ENCODE data around the gene LYRM7.
"Not testable (repeated sequence)": the region's sequence is repeated elsewhere in the genome, so short reads cannot be mapped to it uniquely, and the experiment has no call there.

Gene LYRM7

DNA sequence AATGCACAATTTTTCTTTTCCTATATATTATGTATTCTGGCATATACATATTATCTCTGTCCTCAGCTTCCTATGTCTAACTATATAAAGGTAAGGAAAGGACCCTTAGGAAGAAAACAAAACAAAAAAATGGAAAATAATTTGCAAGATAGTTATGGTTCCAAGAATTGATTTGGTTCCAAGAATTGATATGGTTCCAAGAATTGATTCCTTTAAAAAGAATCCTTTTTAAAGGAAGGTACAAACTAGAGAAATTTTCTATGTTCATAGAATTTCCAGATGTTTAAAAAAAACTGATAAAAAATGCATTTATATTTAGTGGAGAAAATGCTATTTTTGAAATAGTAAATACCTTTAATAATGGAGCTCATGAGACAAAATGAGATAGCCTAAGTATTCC, 12.1 kb downstream of the LYRM7 start:
- peaks cover 8% of the 10 kb centered on the region for H3K36me3 ChIP-seq (ENCODE audit: control insufficient read depth, insufficient read depth, low read length, severe bottlenecking)
- no peak for DNase-seq (ENCODE audit: low read depth)
- H3K4me1 ChIP-seq (ENCODE audit: control insufficient read depth, insufficient read depth, low read length): no peaks in the 10 kb centered on the region
- H3K4me3 ChIP-seq (ENCODE audit: low read length): no peak overlapping the region
- H3K9me3 ChIP-seq (ENCODE audit: control insufficient read depth, low read length): no peaks in the 10 kb centered on the region
- no peaks in the 10 kb centered on the region for H3K27me3 ChIP-seq (replicated peaks; ENCODE audit: control insufficient read depth, insufficient read depth, low read length)
- H3K9ac ChIP-seq (ENCODE audit: low read length): no peak overlapping the region

DNA sequence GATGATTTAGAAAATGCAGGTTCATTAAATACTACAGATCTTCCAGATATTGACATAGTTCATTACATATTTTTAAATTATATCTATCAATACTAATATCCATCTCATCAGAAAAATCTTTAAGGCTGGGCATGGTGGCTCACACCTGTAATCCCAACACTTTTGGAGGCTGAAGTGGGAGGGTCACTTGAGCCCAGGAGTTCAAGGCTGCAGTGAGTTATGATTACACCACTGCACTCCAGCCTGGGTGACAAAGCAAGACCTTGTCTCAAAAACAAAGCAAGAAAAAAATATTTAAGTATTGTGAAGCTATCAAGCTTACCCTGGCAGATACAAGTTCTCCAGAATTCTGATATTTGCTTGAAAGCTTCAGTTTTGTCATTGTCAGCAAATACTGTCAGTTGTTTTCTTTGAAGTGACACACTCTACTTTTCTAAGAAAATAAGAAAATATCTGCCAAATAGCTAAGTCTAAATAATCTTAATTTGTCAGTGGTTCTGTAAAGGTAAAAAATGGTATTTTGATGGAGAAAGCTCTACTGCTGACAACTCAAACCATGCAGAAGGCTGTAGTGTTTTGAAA, 14.9 kb downstream of the LYRM7 start:
- DNase-seq (ENCODE audit: low read depth): no peak
- no peaks in the 10 kb centered on the region for H3K9me3 ChIP-seq (ENCODE audit: control insufficient read depth, low read length)
- no peaks in the 10 kb centered on the region for H3K4me1 ChIP-seq (ENCODE audit: control insufficient read depth, insufficient read depth, low read length)
- peaks cover 8% of the 10 kb centered on the region for H3K36me3 ChIP-seq (ENCODE audit: control insufficient read depth, insufficient read depth, low read length, severe bottlenecking)
- no peaks in the 10 kb centered on the region for H3K27me3 ChIP-seq (replicated peaks; ENCODE audit: control insufficient read depth, insufficient read depth, low read length)
- H3K4me3 ChIP-seq (ENCODE audit: low read length): no peak overlapping the region
- H3K9ac ChIP-seq (ENCODE audit: low read length): no peak overlapping the region

DNA sequence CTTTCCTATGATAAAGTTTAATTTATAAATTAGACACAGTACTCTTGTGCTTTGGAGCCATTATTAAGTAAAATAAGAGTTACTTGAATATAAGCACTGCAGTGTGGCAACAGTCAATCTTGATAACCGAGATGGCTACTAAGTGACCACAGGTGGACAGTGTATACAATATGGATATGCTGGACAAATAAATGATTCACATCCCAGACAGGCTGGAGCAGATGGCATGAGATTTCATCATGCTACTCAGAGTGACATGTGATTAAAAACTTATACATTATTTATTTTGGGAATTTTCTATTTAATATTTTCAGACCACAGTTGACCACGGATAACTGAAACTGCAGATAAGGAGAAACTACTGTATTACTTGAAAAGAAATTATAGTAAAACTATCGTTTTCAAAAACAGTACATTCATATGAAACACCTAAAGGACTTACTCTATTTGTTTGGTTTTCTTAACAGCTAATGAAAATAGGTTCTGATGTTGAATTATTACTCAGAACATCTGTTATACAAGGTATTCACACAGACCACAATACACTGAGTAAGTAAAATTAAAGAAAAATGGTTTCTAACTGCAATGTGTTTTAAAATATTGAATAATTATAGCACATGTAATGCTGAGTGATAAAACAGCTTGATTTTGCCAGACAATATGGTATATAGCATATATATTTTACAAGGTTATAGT, 16.0 kb downstream of the LYRM7 start:
- H3K9me3 ChIP-seq (ENCODE audit: control insufficient read depth, low read length): no peaks in the 10 kb centered on the region
- peak; percentile 36 for DNase-seq (ENCODE audit: low read depth)
- H3K4me3 ChIP-seq (ENCODE audit: low read length): no peak overlapping the region
- H3K9ac ChIP-seq (ENCODE audit: low read length): no peak overlapping the region
- peaks cover 8% of the 10 kb centered on the region for H3K36me3 ChIP-seq (ENCODE audit: control insufficient read depth, insufficient read depth, low read length, severe bottlenecking)
- H3K4me1 ChIP-seq (ENCODE audit: control insufficient read depth, insufficient read depth, low read length): no peaks in the 10 kb centered on the region
- no peaks in the 10 kb centered on the region for H3K27me3 ChIP-seq (replicated peaks; ENCODE audit: control insufficient read depth, insufficient read depth, low read length)

DNA sequence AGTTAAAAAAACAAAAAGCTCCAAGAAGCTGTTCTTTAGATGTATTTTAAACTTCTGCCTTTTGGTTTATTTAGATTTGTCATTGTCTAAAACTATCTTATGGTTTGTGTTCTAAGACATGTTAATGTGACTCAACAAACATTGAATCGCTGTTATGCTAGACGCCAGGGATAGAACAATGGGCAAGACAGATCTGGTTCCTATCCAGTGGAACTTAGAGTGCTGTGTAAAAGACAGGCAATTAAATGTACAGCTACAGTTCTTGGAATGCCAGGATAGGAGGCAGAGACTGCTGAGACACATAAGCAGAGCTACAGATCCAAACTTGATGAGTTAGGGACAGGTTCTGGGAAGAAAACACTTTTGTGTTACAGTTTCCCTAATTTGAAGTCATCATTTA, 22.4 kb downstream of the LYRM7 start:
- Histone ChIP-seq H3K4me1 (ENCODE audit: control insufficient read depth, insufficient read depth, low read length) (no peaks in the 10 kb centered on the region), H3K9ac (ENCODE audit: low read length) (no peak overlapping the region), H3K36me3 (ENCODE audit: control insufficient read depth, insufficient read depth, low read length, severe bottlenecking) (no peaks in the 10 kb centered on the region), H3K9me3 (ENCODE audit: control insufficient read depth, low read length) (no peaks in the 10 kb centered on the region), H3K4me3 (ENCODE audit: low read length) (no peak overlapping the region), H3K27me3 (replicated peaks; ENCODE audit: control insufficient read depth, insufficient read depth, low read length) (no peaks in the 10 kb centered on the region)
- DNase-seq (ENCODE audit: low read depth): peak; percentile 12

DNA sequence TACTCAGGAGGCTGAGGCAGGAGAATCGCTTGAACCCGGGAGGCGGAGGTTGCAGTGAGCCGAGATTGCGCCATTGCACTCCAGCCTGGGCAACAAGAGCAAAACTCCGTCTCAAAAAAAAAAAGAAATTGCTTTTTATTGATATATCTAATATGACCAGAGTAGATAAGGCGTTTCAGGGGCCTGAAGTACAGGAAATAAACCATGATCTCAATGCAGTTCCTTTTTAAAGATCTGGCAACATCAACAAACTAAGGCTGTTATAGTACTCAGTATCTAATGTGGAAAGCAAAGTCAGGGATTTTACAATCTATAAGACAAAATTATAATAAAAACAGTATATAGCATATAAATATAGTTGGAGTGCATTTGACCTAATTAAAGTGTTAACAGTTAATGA, 23.2 kb downstream of the LYRM7 start:
- H3K9ac ChIP-seq (ENCODE audit: low read length); H3K27me3 ChIP-seq (replicated peaks; ENCODE audit: control insufficient read depth, insufficient read depth, low read length); H3K36me3 ChIP-seq (ENCODE audit: control insufficient read depth, insufficient read depth, low read length, severe bottlenecking); H3K4me1 ChIP-seq (ENCODE audit: control insufficient read depth, insufficient read depth, low read length); H3K9me3 ChIP-seq (ENCODE audit: control insufficient read depth, low read length); H3K4me3 ChIP-seq (ENCODE audit: low read length); DNase-seq (ENCODE audit: low read depth): not testable (repeated sequence)

DNA sequence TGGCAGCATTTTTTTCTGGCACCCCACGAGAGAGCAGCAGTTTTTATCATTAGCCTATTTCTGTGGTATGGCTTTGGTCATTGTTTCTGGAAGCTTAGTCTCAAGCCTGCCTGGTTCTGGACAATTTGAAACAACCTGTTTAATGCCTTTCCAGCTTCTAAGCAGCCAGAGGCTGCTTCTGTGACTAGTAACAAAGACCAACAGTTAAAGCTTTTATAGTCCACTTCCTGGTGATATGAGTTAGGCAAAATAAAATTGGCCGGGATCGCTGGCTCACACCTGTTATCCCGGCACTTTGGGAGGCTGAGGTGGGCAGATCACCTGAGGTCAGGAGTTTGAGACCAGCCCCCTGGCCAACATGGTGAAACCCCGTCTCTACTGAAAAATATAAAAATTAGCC, 24.0 kb downstream of the LYRM7 start:
- H3K4me1 ChIP-seq (ENCODE audit: control insufficient read depth, insufficient read depth, low read length): no peaks in the 10 kb centered on the region
- H3K4me3 ChIP-seq (ENCODE audit: low read length): no peak overlapping the region
- no peak for DNase-seq (ENCODE audit: low read depth)
- H3K9me3 ChIP-seq (ENCODE audit: control insufficient read depth, low read length): no peaks in the 10 kb centered on the region
- H3K9ac ChIP-seq (ENCODE audit: low read length): no peak overlapping the region
- H3K36me3 ChIP-seq (ENCODE audit: control insufficient read depth, insufficient read depth, low read length, severe bottlenecking): peaks cover 2% of the 10 kb centered on the region
- H3K27me3 ChIP-seq (replicated peaks; ENCODE audit: control insufficient read depth, insufficient read depth, low read length): no peaks in the 10 kb centered on the region

DNA sequence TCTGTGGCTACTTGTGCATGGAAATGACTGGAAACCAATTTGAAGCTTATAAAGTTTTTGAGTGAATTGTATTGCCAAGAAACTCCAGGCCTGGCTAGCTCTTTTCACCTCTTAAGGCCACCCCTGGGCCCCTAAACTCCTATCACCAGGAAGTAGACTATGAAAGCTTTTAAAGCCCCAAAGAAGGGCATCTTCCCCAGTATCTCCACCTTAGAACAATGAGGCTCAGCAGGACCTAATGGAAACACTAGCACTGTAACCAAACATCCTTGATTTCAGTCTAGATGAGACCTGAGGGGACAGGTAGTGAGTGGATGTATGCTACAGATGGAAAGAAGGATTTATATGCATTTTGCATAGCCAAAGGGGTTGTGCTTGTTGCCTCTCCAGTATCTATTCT, 25.0 kb downstream of the LYRM7 start:
- Histone ChIP-seq H3K9ac (ENCODE audit: low read length) (no peak overlapping the region), H3K9me3 (ENCODE audit: control insufficient read depth, low read length) (no peaks in the 10 kb centered on the region), H3K36me3 (ENCODE audit: control insufficient read depth, insufficient read depth, low read length, severe bottlenecking) (peaks cover 9% of the 10 kb centered on the region), H3K27me3 (replicated peaks; ENCODE audit: control insufficient read depth, insufficient read depth, low read length) (no peaks in the 10 kb centered on the region), H3K4me3 (ENCODE audit: low read length) (no peak overlapping the region), H3K4me1 (ENCODE audit: control insufficient read depth, insufficient read depth, low read length) (no peaks in the 10 kb centered on the region)
- no peak for DNase-seq (ENCODE audit: low read depth)

DNA sequence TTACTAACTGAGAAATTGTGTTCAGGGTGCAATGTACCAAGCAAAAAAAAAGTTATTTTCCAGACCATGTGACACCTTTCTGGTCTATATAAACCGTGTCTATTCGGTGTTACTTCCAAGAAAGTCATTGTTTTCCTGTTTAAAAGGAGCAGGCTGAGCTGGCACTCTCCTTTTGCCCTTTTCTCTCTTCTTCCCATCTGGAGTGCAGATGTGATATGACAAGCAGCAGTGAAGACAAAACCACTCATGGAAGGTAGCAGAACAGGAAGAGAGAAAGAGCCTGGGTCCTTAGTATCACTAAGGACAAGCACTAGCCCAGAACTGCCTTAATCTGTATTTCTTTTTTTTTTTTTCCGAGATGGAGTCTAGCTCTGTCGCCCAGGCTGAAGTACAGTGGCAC, 25.6 kb downstream of the LYRM7 start:
- Histone ChIP-seq H3K9me3 (ENCODE audit: control insufficient read depth, low read length) (no peaks in the 10 kb centered on the region), H3K4me1 (ENCODE audit: control insufficient read depth, insufficient read depth, low read length) (no peaks in the 10 kb centered on the region), H3K4me3 (ENCODE audit: low read length) (no peak overlapping the region), H3K36me3 (ENCODE audit: control insufficient read depth, insufficient read depth, low read length, severe bottlenecking) (peaks cover 9% of the 10 kb centered on the region), H3K27me3 (replicated peaks; ENCODE audit: control insufficient read depth, insufficient read depth, low read length) (no peaks in the 10 kb centered on the region), H3K9ac (ENCODE audit: low read length) (no peak overlapping the region)
- DNase-seq (ENCODE audit: low read depth): no peak

DNA sequence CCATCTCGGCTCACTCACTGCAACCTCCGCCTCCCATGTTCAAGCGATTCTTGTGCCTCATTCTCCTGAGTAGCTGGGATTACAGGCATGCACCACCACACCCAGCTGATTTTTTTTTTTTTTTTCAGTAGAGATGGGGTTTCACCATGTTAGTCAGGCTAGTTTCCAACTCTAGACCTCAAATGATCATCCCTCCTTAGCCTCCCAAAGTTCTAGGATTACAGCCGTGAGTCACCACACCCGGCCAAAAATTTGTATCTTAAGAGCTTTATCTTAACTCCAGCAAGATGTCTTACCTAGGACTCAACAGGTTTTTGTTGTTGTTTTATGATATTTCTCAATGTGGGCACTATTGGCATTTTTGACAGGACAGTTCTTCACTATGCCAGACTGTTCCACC, 27.9 kb downstream of the LYRM7 start:
- Histone ChIP-seq H3K36me3 (ENCODE audit: control insufficient read depth, insufficient read depth, low read length, severe bottlenecking) (peaks cover 9% of the 10 kb centered on the region), H3K9me3 (ENCODE audit: control insufficient read depth, low read length) (no peaks in the 10 kb centered on the region), H3K4me1 (ENCODE audit: control insufficient read depth, insufficient read depth, low read length) (no peaks in the 10 kb centered on the region), H3K27me3 (replicated peaks; ENCODE audit: control insufficient read depth, insufficient read depth, low read length) (no peaks in the 10 kb centered on the region), H3K9ac (ENCODE audit: low read length) (no peak overlapping the region), H3K4me3 (ENCODE audit: low read length) (no peak overlapping the region)
- DNase-seq (ENCODE audit: low read depth): peak; percentile 29

DNA sequence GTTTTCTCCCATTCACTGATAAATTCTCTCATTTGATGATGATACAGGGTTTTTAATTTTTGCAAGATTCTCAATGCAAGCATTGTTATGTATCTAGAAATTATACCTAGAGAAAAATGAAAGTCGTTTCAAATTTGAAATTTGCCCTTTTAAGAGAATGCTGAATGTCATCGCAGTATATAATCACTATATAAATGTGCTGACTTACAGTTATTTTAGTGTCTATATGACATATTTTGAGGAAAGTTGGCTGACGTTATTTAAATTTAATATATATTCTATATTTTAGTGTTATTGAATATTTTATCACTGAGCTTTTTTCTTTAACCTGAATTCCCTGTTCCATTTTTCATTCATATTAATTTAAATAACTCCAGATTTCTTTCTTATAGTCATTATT, 29.8 kb downstream of the LYRM7 start:
- H3K4me1 ChIP-seq (ENCODE audit: control insufficient read depth, insufficient read depth, low read length): no peaks in the 10 kb centered on the region
- no peaks in the 10 kb centered on the region for H3K27me3 ChIP-seq (replicated peaks; ENCODE audit: control insufficient read depth, insufficient read depth, low read length)
- H3K9me3 ChIP-seq (ENCODE audit: control insufficient read depth, low read length): no peaks in the 10 kb centered on the region
- no peak overlapping the region for H3K9ac ChIP-seq (ENCODE audit: low read length)
- no peak overlapping the region for H3K4me3 ChIP-seq (ENCODE audit: low read length)
- peaks cover 9% of the 10 kb centered on the region for H3K36me3 ChIP-seq (ENCODE audit: control insufficient read depth, insufficient read depth, low read length, severe bottlenecking)
- no peak for DNase-seq (ENCODE audit: low read depth)

DNA sequence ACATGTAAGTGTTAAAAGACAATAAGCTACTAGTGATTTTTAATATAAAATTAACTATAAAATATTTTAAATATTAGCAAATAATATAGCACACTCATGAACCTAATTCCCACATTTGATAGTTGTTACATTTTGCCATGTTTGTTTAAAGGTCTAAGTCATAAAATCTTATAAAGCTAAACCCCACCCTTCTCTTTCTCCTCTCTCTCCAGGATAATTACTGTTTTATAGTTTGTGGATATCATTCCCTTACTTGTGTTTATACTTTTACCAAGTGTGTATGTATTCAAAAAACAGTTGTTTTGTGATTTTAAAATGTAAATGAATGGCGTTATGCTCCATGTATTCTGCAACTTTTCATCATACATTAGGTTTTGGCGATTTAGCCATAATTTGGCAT, 34.2 kb downstream of the LYRM7 start:
- DNase-seq (ENCODE audit: low read depth): no peak
- Histone ChIP-seq H3K9me3 (ENCODE audit: control insufficient read depth, low read length) (no peaks in the 10 kb centered on the region), H3K4me1 (ENCODE audit: control insufficient read depth, insufficient read depth, low read length) (peaks cover 10% of the 10 kb centered on the region), H3K4me3 (ENCODE audit: low read length) (no peak overlapping the region), H3K9ac (ENCODE audit: low read length) (no peak overlapping the region), H3K27me3 (replicated peaks; ENCODE audit: control insufficient read depth, insufficient read depth, low read length) (no peaks in the 10 kb centered on the region), H3K36me3 (ENCODE audit: control insufficient read depth, insufficient read depth, low read length, severe bottlenecking) (peaks cover 4% of the 10 kb centered on the region)

DNA sequence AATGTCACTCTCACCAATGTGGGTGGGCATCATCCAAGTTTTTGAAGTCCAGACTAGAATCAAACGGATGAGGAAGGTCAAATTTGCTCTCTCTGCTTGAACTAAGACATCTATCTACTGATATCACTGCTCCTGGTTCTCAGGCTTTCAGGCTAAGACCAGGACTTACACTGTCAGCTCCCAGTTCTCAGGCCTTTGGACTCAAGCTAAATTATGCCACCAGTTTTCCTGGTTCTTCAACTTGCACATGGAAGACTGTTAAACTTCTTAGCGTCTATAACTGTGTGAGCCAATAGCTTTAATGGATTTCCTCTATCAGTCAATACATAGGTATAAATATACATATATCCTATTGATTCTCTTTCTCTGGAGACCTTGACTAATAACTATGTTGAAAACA, 35.3 kb downstream of the LYRM7 start:
- no peaks in the 10 kb centered on the region for H3K9me3 ChIP-seq (ENCODE audit: control insufficient read depth, low read length)
- H3K4me1 ChIP-seq (ENCODE audit: control insufficient read depth, insufficient read depth, low read length): peaks cover 10% of the 10 kb centered on the region
- no peak overlapping the region for H3K4me3 ChIP-seq (ENCODE audit: low read length)
- no peaks in the 10 kb centered on the region for H3K27me3 ChIP-seq (replicated peaks; ENCODE audit: control insufficient read depth, insufficient read depth, low read length)
- H3K9ac ChIP-seq (ENCODE audit: low read length): no peak overlapping the region
- H3K36me3 ChIP-seq (ENCODE audit: control insufficient read depth, insufficient read depth, low read length, severe bottlenecking): no peaks in the 10 kb centered on the region
- DNase-seq (ENCODE audit: low read depth): no peak
